Fibroblast of skin of scalp (primary cell): Measurements from ENCODE around the gene NUDT2.
A peak's percentile ranks its signal among the peaks of the same experiment; 100 is the strongest.
"Not testable (repeated sequence)": the region's sequence is repeated elsewhere in the genome, so short reads cannot be mapped to it uniquely, and the experiment has no call there.

Source experiments
- DNase-seq: peaks from one replicate; pipeline ENCODE4 v3.0.0-alpha.2; 2013

The NUDT2 gene

DNA sequence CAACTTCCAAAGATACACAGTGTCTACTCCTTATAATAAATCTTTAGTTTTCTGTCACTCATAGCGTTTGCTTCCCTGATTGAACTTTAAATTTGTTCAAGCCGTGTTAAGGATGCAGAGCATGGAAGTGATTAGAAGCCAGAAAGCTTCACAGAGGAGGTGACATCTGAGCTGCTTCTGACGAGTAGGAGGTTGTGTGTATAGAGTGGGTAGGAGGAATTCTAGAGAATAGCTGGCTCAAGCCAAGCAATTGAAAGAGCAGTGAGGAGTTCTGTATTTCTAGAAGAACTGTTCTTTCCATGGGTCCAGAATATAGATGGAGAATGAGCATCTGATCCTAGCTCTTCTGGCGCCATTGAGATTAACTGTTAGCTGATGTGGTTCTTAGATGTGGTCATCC lies 6.0 kb downstream of the NUDT2 start:
- DNase-seq: no peak

DNA sequence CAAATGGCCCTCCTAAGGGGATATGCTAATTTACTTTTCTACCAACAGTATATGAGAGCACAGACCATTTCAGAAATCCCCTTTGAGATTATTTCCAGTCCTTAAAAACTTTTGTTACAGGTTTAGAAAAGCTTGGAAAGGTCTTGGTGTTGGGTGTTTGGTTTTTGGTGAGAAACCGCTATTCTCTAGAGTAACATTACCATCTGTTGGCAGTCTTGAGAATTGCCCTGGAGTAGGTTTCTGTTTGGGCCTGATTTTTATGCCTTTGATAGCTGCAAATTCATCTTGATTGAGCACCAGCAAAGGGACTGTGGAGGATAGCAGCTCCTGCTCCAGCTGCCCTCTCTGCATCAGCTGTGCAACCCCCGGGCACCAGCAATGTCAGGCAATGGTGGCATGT lies 8.0 kb downstream of the NUDT2 start:
- no peak for DNase-seq

- DNase-seq: not testable (repeated sequence)
These were observed 8.7 kb downstream of the NUDT2 start for GRCh38 chr9:34338079-34338478.

- no peak for DNase-seq
These were observed 9.5 kb downstream of the NUDT2 start for GRCh38 chr9:34338665-34339385.

DNA sequence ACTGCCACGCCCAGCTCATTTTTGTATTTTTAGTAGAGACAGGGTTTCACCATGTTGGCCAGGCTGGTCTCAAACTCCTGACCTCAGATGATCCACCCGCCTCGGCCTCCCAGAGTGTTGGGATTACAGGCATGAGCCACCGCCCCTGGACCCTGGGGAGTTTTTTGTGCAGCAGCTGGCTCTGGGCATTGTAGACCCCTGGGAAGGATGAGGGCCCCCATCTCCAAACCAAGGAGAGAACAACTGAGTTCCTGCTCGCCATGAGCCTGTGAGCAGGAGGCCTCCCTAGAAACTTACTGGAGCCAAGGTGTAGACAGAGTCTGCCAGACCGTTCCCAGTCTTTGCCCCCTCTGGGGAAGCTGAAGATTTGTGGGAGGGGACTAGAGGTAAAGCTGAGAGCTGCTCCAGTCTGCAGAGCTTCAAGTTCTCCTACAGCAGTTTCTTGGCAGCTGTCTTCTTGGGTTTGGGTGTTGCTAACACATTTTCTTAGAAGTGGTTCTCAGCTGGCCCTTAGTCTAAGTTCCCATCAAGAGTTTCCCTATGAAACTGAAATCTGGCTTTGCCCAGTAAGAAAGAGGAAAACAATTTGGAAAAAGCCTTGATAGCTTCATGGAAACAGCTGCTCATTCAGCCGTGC lies 12.4 kb downstream of the NUDT2 start:
- no peak for DNase-seq

- DNase-seq: no peak
These were observed 13.7 kb downstream of the NUDT2 start for GRCh38 chr9:34343090-34343489.

- DNase-seq: no peak
These were observed 14.2 kb downstream of the NUDT2 start for GRCh38 chr9:34343605-34344004.

DNA sequence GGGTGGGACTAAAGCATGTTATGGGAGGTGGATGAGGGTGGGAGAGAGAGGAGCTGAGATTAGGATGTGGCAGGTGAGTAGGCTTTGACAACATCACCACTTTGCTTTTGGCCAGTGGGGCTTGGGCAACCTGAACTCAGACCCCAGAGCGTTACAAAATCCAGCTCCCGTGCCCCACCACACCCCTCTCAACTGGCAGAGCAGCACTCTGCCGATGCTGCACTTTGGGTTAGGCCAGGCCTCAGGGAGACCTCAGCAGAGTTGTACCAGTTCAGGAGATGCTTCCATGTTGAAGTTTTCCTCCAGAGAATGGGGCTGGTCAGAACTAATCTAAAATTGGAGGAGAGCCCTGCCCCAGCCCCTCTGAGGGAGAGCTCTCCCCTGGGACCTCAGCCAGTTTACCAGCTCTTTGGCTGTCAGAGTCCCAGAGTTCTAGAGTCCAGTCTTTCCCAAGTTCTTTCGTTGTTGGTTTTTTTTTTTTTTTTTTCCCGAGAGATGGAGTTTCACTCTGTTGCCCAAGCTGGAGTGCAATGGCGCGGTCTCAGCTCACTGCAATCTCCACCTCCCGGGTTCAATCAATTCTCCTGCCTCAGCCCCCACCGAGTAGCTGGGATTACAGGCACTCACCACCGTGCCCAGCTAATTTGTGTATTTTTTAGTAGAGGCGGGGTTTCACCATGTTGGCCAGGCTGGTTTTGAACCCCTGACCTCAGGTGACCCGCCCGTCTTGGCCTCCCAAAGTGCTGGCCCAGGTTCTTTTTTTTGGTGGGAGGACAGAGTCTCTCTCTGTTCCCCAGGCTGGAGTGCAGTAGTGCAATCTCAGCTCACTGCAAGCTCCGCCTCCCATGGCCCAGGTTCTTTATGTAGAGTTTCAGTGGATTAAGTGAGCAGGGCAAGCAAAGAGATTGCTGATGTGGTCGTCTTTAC lies 17.8 kb downstream of the NUDT2 start:
- DNase-seq: no peak

DNA sequence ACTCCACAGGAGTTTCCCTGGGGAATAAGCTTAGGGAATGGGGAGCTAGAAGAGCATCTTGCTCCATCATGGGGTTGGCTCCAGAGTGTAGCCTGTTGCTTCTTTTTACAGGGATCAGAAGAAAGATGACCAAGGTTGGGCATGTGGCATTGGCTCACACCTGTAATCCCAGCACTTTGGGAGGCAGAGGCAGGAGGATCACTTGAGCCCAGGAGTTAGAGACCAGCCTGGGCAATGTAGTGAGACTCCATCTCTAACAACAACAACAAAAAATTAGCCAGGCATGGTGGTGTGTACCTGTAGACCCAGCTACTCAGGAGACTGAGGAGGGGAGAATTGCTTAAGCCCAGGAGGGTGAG lies 18.4 kb downstream of the NUDT2 start:
- DNase-seq: no peak

DNA sequence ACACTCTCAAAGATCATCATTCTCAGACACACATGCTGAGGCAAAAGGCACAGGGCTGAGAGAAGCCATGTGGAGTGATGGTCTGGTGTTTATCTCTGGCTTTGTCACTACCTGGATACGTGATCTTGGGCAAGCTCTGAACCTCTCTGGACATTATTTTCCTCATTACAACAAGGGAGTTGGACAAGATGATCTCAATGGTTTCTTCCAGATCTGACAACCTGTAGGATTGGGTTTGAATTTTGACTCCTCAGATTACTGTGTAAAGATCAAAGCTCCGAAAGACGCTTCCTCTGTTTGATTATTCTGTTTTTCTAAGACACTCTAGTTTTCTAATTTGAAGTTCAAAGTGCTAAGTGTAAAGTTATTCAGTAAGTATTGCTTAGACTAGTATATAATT lies 20.0 kb downstream of the NUDT2 start:
- no peak for DNase-seq

GRCh38 chr9:34352122-34352652 lies 22.8 kb downstream of the NUDT2 start:
- not testable (repeated sequence) for DNase-seq

GRCh38 chr9:34352957-34353356 lies 23.6 kb downstream of the NUDT2 start:
- not testable (repeated sequence) for DNase-seq

DNA sequence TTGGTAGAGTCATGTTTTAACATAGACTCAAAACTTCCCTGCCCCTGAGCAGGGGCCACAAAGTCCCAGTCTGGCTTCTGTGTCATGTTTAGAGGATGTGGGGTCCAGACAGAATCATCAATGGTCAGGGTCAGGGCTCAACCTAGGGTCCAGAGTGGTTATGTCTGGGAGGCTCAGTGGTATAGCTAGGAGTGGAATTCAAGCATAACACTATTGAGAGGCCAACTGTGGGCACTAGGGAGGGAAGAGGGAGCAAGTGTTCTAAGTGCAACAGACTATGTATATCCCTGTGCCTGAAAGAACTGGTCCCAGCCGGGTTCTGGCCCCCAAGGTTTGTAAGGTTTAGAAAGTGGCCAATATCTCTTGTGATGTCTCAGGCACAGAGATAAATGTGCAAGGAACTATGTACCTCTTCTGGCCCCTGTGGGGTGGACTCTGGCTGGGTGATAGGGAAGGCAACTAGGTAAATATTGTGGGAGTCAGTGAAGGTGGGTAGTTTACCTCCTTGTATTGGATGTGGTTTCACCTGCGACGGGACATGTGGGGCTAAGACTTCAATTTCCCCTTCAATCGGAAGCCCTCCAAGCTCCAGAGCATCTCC lies 33.3 kb downstream of the NUDT2 start:
- DNase-seq: no peak

- DNase-seq: peak; percentile 33
These were observed 34.4 kb downstream of the NUDT2 start for GRCh38 chr9:34363619-34364351.

DNA sequence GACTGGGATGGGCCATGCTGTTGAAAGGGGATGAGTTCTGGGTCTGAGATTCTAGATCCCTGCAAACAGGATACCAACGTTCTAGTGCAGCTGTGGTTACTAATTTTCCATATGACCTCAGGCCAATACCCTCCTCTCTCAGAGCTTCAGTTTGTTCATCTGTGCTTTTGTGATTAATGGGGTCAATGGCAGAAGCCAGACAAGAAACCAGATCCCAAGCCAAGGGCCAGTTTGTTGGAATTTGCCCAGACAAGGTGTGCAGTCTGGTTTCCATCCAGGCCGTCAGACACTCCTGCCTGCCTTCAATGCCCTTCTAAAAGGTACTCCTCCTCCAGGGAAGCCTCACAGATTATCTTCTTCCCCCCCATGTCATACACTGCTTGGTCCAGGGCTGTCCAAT lies 35.9 kb downstream of the NUDT2 start:
- DNase-seq: no peak

GRCh38 chr9:34366365-34366764 lies 37.0 kb downstream of the NUDT2 start:
- DNase-seq: no peak

DNA sequence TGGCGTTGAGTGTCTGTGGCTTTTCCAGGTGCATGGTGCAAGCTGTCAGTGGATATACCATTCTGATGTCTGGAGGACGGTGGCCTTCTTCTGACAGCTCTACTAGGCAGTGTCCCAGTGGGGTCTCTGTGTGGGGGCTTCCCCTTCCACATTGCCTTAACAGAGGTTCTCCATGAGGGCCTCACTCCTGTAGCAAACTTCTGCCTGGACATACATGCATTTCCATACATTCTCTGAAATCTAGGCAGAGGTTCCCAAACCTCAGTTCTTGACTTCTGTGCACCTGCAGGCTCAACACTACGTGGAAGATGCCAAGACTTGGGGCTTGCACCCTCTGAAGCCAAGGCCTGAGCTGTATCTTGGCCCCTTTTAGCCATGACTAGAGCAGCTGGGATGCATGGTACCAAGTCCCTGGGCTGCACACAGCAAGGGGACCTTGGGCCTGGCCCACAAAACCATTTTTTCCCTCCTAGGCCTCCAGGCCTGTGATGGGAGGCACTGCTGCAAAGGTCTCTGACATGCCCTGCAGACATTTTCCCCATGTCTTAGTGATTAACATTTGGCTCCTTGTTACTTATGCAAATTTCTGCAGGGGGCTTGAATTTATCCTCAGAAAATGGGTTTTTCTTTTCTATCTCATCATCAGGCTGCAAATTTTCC lies 38.5 kb downstream of the NUDT2 start:
- DNase-seq: not testable (repeated sequence)

DNA sequence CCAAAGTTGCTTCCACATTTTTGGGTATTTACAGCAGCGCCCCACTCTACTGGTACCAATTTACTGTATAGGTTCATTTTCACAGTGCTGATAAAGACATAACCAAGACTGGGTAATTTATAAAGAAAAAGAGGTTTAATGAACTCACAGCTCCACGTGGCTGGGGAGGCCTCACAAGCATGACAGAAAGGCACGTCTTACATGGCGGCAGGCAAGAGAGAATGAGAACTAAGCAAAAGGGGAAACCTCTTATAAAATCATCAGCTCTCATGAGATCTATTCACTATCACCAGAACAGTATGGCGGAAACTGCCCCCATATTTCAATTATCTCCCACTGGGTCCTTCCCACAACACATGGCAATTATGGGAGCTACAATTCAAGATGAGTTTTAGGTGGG lies 39.4 kb downstream of the NUDT2 start:
- not testable (repeated sequence) for DNase-seq

DNA sequence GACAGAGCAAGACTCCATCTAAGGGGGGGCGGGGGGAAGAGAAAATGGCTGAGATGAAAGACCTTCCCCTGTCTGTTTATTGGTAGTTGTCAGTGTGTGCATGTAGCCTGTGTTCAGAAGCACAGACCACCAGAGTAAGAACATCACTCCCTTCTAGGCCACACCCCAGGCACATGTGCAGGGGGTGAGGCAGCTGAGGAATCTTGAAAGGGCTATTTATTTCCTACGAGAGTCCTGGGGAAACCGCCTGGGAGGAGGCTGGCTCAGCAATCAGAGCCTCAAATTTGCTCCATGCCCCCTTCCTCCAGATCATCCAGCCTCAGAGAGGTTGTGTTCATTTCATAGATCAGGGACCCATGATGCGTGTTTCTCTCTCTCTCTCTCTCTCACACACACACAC lies 40.3 kb downstream of the NUDT2 start:
- DNase-seq: no peak

DNA sequence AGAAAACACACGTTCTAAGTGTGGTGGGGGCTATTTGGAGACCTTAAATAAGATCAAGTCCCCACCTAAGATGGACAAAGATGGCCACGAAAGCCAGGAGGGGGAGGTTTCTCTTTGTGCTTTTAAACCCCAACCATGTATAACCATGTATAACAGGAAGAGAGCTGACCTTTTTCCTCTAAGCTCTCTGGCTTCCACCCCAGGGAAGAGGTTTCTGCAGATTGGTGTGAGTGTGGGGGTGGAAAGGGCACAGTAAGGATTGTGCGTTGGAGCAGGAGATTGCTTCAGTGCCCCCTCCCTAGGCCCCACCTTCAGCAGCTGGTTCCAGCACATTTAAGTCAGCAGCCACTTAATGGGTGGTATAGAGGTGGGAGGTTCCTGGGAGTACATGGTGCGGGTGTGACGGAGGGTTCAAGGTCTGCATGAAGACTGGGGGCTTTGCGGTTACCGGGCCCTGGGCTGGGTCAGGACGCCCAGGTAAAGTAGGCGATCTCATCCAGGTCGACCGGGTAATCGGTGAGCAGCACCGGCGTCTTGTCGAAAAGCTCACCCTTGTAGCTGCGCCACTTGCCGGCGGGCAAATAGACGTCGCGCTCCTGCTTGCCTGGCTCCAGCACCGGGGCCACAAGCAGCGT lies 41.1 kb downstream of the NUDT2 start:
- DNase-seq: no peak
